K562 (cell line): ENCODE results near the gene YAE1. TPM values are rescaled to one million over a fixed set of nuclear protein-coding genes. Genes with fewer than 3 reads are reported as not detected.
A peak's percentile ranks its signal among the peaks of the same experiment; 100 is the strongest.

Source experiments
- ARID1B ChIP-seq: fragments of 450-650 bp; IDR thresholded peaks from 2 replicates; pipeline ENCODE4 v1.6.1; 2016; ENCODE audit warnings: antibody characterized with exemption, mild to moderate bottlenecking, inconsistent platforms
- CBX3 ChIP-seq, 2 experiments: IDR thresholded peaks; 1 replicate in 1 of 2; 2 replicates in 1 of 2; pipeline ENCODE4 v1.6.1; 2012; ENCODE audit warnings: inconsistent platforms in 2 of 2, low read length in 2 of 2, borderline replicate concordance in 1 of 2, control low read depth in 1 of 2
- CCNT2 ChIP-seq: IDR thresholded peaks from 2 replicates; pipeline ENCODE4 v1.6.1; 2011; ENCODE audit warnings: borderline replicate concordance, low read depth, mild to moderate bottlenecking, moderate library complexity, mixed read lengths, low read length; ENCODE audit not compliant: insufficient read length; ENCODE audit errors: extremely low read depth
- ESRRA ChIP-seq: fragments of 450-650 bp; IDR thresholded peaks from 2 replicates; pipeline ENCODE4 v1.6.1; 2014; ENCODE audit warnings: low read depth, mild to moderate bottlenecking, moderate library complexity, borderline replicate concordance
- MAZ ChIP-seq, 2 experiments: fragments of 450-650 bp in 1 of 2; sonication (generic) in 1 of 2; formaldehyde crosslinking; IDR thresholded peaks in 1 of 2; conservative IDR thresholded peaks in 1 of 2; 2 replicates each; pipeline versions ENCODE4 v1.4.0 to v1.5.0; 2020; ENCODE audit warnings: mild to moderate bottlenecking in 1 of 2, missing genetic modification reagents in 1 of 2
- MEF2A ChIP-seq: IDR thresholded peaks from 2 replicates; pipeline ENCODE4 v1.6.1; 2011; ENCODE audit warnings: low read depth, mild to moderate bottlenecking, low read length, moderate library complexity; ENCODE audit not compliant: control insufficient read depth
- MYNN ChIP-seq, 2 experiments: sonication (generic); formaldehyde crosslinking in 1 of 2; IDR thresholded peaks; 2 replicates each; pipeline versions ENCODE4 v1.5.0 to v1.6.1; 2016 to 2020; ENCODE audit warnings: antibody characterized with exemption in 1 of 2, missing genetic modification reagents in 1 of 2
- RFX5 ChIP-seq: IDR thresholded peaks from 2 replicates; pipeline ENCODE4 v1.6.1; 2011; ENCODE audit warnings: low read depth, mild to moderate bottlenecking, improper control_type of control experiment, low read length
- SMARCC2 ChIP-seq: fragments of 450-650 bp; IDR thresholded peaks from 2 replicates; pipeline ENCODE4 v1.6.1; 2017; ENCODE audit warnings: antibody characterized with exemption, moderate library complexity, mild to moderate bottlenecking, low read depth
- SMARCE1 ChIP-seq: fragments of 450-650 bp; IDR thresholded peaks from 2 replicates; pipeline ENCODE4 v1.7.1; 2016; ENCODE audit warnings: mild to moderate bottlenecking
- STAT5A ChIP-seq: IDR thresholded peaks from 2 replicates; pipeline ENCODE4 v1.6.1; 2012; ENCODE audit warnings: low read length, inconsistent platforms, borderline replicate concordance
- ZNF146 ChIP-seq: IDR thresholded peaks from one replicate; pipeline ENCODE4 v1.6.1; 2018; ENCODE audit warnings: missing compliant biosample characterization; ENCODE audit not compliant: unreplicated experiment
- ZNF165 ChIP-seq: fragments of 250-450 bp; sonication (Bioruptor Pico); IDR thresholded peaks from 2 replicates; pipeline ENCODE4 v1.4.0; 2020; ENCODE audit warnings: borderline replicate concordance
- ZNF23 ChIP-seq: fragments of 250-450 bp; sonication (Bioruptor Pico); IDR thresholded peaks from 2 replicates; pipeline ENCODE4 v1.4.0; 2020; ENCODE audit warnings: mild to moderate bottlenecking
- polyA plus RNA-seq, 8 experiments: library from polyadenylated mRNA; depleted of rRNA in 4 of 8; stranded (reverse) in 5 of 8; unstranded in 3 of 8; fragments of >200 nt; fragmentation: Nextera tagmentation in 2 of 8; fragmentation: Illumina TruSeq in 1 of 8; extraction: Ambion mirVana in 2 of 8; extraction: Trizol in 1 of 8; gene quantifications; 2 replicates each; pipeline versions ENCODE4 v1.2.1 to v1.2.3, GENCODE V29; 2011 to 2014; ENCODE audit warnings: inconsistent platforms in 1 of 8, missing spikeins in 1 of 8
- total RNA-seq, 7 experiments: library from RNA; depleted of rRNA in 6 of 7; stranded (reverse); fragments of >200 nt in 6 of 7; fragmentation: Illumina TruSeq in 2 of 7; extraction: Trizol in 2 of 7; gene quantifications; 2 replicates each; pipeline versions ENCODE4 v1.2.1 to v1.2.3, GENCODE V29; 2011 to 2021; ENCODE audit warnings: low replicate concordance in 1 of 7
- TF ChIP-seq, protein P1 (sequence below): fragments of 450-650 bp; IDR thresholded peaks from 2 replicates; pipeline ENCODE4 v1.6.1; 2017; ENCODE audit warnings: antibody characterized with exemption, mild to moderate bottlenecking
- TF ChIP-seq, protein P2 (sequence below), 2 experiments: IDR thresholded peaks; 2 replicates each; pipeline ENCODE4 v1.6.1; 2011; ENCODE audit warnings: borderline replicate concordance in 1 of 2, control low read depth in 1 of 2, low read depth in 1 of 2, low read length in 1 of 2, mild to moderate bottlenecking in 1 of 2, mixed read lengths in 1 of 2, moderate library complexity in 1 of 2; ENCODE audit not compliant: insufficient read depth in 1 of 2, insufficient read length in 1 of 2, poor library complexity in 1 of 2, severe bottlenecking in 1 of 2; ENCODE audit errors: extremely low read depth in 1 of 2
- TF ChIP-seq, protein P3 (sequence below): sonication (generic); IDR thresholded peaks from 2 replicates; pipeline ENCODE4 v1.6.1; 2016
- TF ChIP-seq, protein P4 (sequence below): sonication (generic); formaldehyde crosslinking; IDR thresholded peaks from 2 replicates; pipeline ENCODE4 v1.8.1; 2022; ENCODE audit warnings: missing genetic modification reagents

YAE1 gene
- total and polyA plus RNA-seq, 9 of the 15 experiments (the other 6 are each of a cell fraction or from before 2014, with no cell fraction given) = 15.2 to 63.4 (median 30.1) TPM

DNA sequence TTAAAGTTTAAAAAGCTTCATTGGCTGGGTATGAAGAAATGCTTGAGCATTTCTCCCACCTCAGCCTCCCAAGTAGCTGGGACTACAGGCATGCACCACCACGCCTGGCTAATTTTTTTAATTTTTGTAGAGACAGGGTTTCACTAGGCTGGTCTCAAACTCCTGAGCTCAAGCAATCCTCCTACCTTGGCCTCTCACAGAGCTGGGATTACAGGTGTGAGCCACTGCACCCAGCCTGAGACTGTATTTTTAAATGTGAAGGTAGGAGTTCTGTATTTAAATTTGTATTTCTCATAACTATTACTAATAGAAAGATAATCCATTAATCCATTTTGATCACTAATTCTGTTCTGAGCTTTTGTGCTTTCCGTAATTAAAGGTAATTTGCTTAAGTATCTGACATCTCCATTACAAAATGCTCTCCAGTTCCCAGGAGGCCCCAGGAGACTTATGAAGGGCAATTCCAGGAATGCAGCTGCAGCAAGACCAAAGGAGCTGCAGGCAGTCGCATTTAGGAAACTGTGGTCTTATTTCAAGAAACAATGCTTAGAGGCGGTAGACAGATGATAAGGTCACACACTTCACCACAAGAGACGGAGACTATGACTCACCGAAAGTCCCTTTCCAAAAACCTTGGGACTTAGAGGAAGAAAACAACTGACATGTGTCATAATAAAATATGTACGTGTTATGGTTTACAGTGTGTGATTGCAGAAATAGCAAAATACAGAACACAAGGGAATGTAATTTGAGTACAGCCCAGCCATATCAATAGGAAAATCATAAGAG, 23.3 kb downstream of the YAE1 start (continued):
- peak; percentile 44; the same call in 1 of the 2 replicates for TF ChIP-seq MEF2A
- TF ChIP-seq ESRRA = peak; percentile 87
- peak in 1 of 2 experiments; percentile 84; a peak in 1 of 3 replicates for TF ChIP-seq CBX3 (IDR thresholded peaks at IDR 0.05; ENCODE audit: borderline replicate concordance in 1 of 2, low read length in 2 of 2)
- TF ChIP-seq MYNN (IDR thresholded peaks at IDR 0.05) = no peak
- TF ChIP-seq MYNN (CRISPR knock-in tag; IDR thresholded peaks at IDR 0.05) = no peak
- TF ChIP-seq, protein P1, sequence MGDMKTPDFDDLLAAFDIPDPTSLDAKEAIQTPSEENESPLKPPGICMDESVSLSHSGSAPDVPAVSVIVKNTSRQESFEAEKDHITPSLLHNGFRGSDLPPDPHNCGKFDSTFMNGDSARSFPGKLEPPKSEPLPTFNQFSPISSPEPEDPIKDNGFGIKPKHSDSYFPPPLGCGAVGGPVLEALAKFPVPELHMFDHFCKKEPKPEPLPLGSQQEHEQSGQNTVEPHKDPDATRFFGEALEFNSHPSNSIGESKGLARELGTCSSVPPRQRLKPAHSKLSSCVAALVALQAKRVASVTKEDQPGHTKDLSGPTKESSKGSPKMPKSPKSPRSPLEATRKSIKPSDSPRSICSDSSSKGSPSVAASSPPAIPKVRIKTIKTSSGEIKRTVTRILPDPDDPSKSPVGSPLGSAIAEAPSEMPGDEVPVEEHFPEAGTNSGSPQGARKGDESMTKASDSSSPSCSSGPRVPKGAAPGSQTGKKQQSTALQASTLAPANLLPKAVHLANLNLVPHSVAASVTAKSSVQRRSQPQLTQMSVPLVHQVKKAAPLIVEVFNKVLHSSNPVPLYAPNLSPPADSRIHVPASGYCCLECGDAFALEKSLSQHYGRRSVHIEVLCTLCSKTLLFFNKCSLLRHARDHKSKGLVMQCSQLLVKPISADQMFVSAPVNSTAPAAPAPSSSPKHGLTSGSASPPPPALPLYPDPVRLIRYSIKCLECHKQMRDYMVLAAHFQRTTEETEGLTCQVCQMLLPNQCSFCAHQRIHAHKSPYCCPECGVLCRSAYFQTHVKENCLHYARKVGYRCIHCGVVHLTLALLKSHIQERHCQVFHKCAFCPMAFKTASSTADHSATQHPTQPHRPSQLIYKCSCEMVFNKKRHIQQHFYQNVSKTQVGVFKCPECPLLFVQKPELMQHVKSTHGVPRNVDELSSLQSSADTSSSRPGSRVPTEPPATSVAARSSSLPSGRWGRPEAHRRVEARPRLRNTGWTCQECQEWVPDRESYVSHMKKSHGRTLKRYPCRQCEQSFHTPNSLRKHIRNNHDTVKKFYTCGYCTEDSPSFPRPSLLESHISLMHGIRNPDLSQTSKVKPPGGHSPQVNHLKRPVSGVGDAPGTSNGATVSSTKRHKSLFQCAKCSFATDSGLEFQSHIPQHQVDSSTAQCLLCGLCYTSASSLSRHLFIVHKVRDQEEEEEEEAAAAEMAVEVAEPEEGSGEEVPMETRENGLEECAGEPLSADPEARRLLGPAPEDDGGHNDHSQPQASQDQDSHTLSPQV = 0 out of 2 replicates have a peak, but pooled peaks have one; percentile 52
- peak; percentile 98 for TF ChIP-seq SMARCE1
- TF ChIP-seq, protein P2, sequence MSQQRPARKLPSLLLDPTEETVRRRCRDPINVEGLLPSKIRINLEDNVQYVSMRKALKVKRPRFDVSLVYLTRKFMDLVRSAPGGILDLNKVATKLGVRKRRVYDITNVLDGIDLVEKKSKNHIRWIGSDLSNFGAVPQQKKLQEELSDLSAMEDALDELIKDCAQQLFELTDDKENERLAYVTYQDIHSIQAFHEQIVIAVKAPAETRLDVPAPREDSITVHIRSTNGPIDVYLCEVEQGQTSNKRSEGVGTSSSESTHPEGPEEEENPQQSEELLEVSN (IDR thresholded peaks at IDR 0.05; ENCODE audit: borderline replicate concordance in 1 of 2, extremely low read depth in 1 of 2, insufficient read depth in 1 of 2, insufficient read length in 1 of 2, low read depth in 1 of 2, low read length in 1 of 2, poor library complexity in 1 of 2, severe bottlenecking in 1 of 2) = no peak
- TF ChIP-seq ZNF23 (CRISPR knock-in tag) = 0 out of 2 replicates have a peak, but pooled peaks have one; percentile 56
- TF ChIP-seq, protein P3, sequence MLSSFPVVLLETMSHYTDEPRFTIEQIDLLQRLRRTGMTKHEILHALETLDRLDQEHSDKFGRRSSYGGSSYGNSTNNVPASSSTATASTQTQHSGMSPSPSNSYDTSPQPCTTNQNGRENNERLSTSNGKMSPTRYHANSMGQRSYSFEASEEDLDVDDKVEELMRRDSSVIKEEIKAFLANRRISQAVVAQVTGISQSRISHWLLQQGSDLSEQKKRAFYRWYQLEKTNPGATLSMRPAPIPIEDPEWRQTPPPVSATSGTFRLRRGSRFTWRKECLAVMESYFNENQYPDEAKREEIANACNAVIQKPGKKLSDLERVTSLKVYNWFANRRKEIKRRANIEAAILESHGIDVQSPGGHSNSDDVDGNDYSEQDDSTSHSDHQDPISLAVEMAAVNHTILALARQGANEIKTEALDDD = 0 out of 2 replicates have a peak, but pooled peaks have one; percentile 5
- no peak for TF ChIP-seq RFX5
- TF ChIP-seq ZNF146 (CRISPR knock-in tag) = no peak
- TF ChIP-seq ZNF165 (CRISPR knock-in tag) = 0 out of 2 replicates have a peak, but pooled peaks have one; percentile 31
- TF ChIP-seq ARID1B = peak; percentile 94
- peak; percentile 53 for TF ChIP-seq CCNT2
- TF ChIP-seq, protein P4, sequence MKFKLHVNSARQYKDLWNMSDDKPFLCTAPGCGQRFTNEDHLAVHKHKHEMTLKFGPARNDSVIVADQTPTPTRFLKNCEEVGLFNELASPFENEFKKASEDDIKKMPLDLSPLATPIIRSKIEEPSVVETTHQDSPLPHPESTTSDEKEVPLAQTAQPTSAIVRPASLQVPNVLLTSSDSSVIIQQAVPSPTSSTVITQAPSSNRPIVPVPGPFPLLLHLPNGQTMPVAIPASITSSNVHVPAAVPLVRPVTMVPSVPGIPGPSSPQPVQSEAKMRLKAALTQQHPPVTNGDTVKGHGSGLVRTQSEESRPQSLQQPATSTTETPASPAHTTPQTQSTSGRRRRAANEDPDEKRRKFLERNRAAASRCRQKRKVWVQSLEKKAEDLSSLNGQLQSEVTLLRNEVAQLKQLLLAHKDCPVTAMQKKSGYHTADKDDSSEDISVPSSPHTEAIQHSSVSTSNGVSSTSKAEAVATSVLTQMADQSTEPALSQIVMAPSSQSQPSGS = no peak
- peak; percentile 79; the same call in 1 of the 2 replicates for TF ChIP-seq STAT5A
- TF ChIP-seq SMARCC2 = peak; percentile 96
- 0 out of 4 replicates have a peak, but pooled peaks of 1 of the 2 experiments have one; percentile 17 for TF ChIP-seq MAZ (CRISPR knock-in tag; conservative IDR thresholded peaks at IDR 0.05 in 1 of 2, IDR thresholded peaks at IDR 0.05 in 1 of 2)
